ENCODE results near the gene RHOA.

- TF ChIP-seq POLR2AphosphoS5 (IDR thresholded peaks at IDR 0.05; ENCODE audit: low read length): no peak
- TF ChIP-seq TCF3 (IDR thresholded peaks at IDR 0.05; ENCODE audit: borderline replicate concordance, insufficient read depth, low read depth, low read length): no peak
- no peak for TF ChIP-seq CBFB (IDR thresholded peaks at IDR 0.05; ENCODE audit: low read depth)
- TF ChIP-seq MXI1 (IDR thresholded peaks at IDR 0.05; ENCODE audit: low read depth, low read length): no peak
- no peak for TF ChIP-seq FOXM1 (IDR thresholded peaks at IDR 0.05; ENCODE audit: low read depth, low read length)
Observed at GRCh38 chr3:49387721-49388120, 24.1 kb downstream of the RHOA start.
